Measurements from ENCODE around the gene NMB.
"Not testable (repeated sequence)": the region's sequence is repeated elsewhere in the genome, so short reads cannot be mapped to it uniquely, and the experiment has no call there.

Gene NMB

DNA sequence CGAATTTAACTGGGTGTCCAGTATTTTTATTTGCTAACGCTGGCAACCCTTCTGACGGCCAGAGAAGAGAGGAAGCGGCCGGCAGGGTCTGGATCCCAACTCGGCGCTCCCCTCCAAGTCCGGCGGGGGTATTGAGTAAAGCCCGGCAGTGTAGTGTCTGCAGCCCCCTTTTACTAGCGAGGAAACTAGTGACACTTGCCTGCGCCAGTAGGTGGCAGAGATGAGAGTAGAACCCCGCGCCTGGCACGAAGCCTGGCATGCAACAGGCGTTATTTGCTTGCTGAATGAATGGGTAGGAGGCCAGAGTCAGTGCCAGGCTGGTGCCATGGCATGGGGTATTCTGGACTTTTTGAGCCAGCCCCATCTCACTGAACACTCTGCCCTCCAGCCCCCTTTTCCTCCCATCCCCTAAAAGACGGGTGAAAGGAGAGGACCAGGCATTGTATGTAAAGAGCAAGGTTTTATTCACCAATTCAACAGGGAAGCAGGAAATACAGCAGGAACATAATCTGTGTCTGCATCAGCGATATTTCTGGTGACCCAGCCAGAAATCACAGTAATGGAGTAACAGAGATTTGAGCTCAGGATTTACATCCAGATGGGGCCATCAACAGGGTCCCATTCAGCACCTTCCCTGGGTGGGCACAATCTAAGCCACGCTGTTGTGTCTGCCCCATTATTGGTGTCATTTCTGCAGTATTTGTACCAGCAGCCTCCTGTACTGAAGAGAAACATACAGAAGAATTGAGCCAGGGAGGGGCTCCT lies 3.1 kb downstream of the NMB start:
- DNase-seq, result peak; percentile 79 to 82

- DNase-seq, result peak; percentile 93 to 96
Measured at GRCh38 chr15:84653910-84654688, 3.9 kb downstream of the NMB start, which contains the start of gene WDR73. Gene WDR73, minus strand, starts transcription at chr15:84654283. Its CDS starts 9 bp downstream, at chr15:84654274.

DNA sequence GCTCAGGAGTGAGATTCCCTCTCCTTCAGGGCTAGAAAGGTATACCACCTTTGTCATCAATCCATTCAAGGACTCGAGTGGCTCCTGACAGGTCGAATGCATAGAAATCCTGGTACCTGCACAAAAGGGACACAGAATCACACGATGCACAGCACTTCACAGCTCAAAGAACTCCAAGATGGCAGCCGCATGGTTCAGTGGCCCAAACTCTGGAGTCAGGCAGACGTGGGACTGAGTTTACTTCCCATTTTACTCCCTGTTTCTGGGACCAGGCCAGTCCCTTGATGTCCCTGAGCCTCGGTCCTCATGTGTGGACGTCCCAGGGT lies 4.5 kb downstream of the NMB start:
- DNase-seq, result no peak

GRCh38 chr15:84649706-84650105 lies 8.3 kb downstream of the NMB start:
- DNase-seq, result no peak

DNA sequence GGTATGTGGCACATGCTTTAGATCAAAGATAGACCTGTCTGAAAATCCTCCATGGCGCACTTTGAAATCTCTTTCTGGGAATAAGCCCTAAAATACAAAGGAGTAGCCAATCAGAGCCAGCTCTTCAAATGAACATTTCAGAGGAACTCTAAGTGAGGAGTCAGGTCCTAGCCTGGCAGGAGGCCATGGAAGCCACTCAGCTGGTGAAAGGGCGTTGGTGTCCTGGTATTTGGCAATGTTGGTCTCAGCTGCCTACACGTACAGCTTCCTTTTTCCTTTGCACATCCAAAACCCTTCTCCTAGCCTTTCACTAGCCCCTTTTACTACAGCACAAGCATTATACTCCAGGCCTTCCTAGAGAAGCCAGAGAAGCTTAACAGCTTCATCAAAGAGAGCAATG lies 9.5 kb downstream of the NMB start:
- no peak for DNase-seq

DNA sequence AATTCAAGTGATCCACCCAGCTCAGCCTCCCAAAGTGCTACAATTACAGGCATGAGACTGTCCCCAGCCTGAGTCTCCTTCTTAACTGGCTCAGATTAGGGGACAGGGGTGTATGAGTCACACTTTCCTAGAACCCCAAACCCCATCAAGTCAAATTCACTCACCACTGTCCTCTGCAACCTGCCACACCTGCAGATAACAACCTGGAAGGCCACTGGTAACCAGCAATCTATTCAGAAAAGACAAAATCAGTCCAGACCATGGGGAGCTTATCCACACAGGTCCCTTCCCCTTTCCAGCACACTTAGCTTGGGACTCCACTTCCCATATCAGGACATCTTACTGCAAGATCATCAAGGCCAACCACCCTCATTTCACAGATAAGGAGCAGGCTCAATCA lies 10.3 kb downstream of the NMB start:
- no peak for DNase-seq

DNA sequence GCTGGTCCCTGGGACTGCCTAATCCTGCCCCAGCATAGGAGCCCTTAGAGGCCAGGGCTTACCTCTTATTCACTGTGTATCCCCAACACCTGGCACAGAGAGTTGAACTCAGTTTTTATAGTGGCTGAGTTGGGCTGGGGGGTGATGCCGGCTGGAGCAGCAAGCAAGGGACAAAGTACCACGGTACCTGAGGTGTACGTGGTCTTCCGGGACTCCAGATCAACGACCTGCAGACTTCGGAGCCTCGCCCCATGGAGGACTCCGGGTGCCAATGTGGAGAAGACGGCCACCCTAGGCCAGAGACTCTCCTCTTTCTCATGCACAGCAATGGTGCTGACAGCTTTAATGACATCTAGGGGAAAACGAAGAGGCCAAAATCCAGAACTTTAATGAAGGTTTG lies 12.0 kb downstream of the NMB start:
- DNase-seq, result no peak

GRCh38 chr15:84645496-84645895 lies 12.5 kb downstream of the NMB start:
- no peak for DNase-seq

DNA sequence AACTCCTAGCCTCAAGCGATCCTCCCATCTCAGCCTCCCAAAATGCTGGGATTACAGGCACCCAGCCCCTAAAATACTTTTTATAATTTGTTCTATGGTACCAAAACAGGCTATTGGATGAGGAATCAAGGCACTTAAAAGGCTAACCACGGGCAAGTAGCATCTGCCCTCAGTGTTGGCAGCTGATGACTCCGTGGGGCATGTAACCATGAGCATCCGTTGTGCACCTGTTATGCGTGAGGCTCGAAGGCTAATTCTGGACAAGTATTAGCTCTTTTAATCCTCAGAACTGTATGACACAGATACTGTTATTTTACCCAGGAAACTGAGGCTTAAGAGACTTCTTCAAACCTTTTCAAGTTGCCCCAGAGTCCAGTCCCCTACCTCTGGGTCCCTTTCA lies 14.2 kb downstream of the NMB start:
- no peak for DNase-seq

DNA sequence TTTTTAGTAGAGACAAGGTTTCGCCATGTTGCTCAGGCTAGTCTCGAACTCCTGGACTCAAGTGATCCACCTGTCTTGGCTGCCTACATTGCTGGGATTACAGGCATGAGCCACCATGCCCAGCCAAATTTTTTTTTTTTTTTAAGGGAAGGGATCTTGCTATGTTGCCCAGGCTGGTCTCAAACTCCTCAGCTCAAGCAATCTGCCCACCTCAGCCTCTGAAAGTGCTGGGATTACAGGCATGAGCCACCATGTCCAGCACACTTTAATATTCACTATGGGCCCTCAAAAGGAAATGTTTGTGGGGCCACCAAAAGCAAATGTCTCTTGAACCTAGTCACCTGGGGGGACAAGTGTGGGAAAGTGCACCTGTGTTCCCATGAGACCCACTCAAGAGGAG lies 15.4 kb downstream of the NMB start:
- not testable (repeated sequence) for DNase-seq

DNA sequence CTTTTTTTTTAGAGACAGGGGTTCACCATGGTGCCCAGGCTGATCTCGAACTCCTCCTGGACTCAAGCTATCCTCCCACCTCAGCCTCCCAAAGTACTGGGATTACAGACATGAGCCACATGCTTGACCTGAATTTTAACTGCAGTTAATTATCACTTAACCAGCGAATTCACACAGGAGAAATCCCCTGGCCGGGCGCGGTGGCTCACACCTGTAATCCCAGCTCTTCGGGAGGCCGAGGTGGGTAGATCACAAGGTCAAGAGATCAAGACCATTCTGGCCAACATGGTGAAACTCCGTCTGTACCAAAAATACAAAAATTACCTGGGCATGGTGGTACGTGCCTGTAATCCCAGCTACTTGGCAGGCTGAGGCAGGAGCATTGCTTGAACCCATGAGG lies 16.1 kb downstream of the NMB start:
- not testable (repeated sequence) for DNase-seq

GRCh38 chr15:84638103-84638502 lies 19.9 kb downstream of the NMB start:
- peak in 1 of 2 donors; percentile 26 for DNase-seq

- DNase-seq, result peak in 1 of 2 donors; percentile 24
Measured at GRCh38 chr15:84634228-84634837, 23.7 kb downstream of the NMB start.

- peak; percentile 53 to 67 for DNase-seq
Measured at GRCh38 chr15:84633311-84634227, 24.4 kb downstream of the NMB start.

DNA sequence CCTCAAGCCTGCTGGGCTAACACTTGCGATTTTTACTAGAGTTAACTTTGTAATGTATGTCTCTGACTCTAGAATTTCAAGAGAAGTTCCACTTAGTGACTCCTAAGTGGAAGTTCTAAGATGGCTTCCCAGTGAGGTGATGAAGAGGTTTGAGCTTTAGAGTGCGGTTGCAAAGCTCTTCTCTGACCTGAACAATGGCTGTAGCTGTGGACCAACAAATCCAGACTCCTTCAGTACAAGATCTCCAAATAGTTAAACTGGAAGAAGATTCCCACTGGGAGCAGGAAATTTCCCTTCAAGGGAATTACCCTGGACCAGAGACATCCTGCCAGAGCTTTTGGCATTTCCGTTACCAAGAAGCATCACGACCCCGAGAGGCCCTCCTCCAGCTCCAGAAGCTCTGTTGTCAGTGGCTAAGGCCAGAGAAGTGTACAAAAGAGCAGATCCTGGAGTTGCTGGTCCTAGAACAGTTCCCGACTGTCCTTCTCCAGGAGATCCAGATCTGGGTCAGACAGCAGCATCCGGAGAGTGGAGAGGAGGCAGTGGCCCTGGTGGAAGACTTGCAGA lies 26.2 kb downstream of the NMB start:
- no peak for DNase-seq

GRCh38 chr15:84629033-84629432 lies 29.0 kb downstream of the NMB start:
- DNase-seq, result no peak

GRCh38 chr15:84625123-84625522 lies 32.9 kb downstream of the NMB start:
- DNase-seq, result no peak

- no peak for DNase-seq
Measured at GRCh38 chr15:84624359-84624758, 33.6 kb downstream of the NMB start.

DNA sequence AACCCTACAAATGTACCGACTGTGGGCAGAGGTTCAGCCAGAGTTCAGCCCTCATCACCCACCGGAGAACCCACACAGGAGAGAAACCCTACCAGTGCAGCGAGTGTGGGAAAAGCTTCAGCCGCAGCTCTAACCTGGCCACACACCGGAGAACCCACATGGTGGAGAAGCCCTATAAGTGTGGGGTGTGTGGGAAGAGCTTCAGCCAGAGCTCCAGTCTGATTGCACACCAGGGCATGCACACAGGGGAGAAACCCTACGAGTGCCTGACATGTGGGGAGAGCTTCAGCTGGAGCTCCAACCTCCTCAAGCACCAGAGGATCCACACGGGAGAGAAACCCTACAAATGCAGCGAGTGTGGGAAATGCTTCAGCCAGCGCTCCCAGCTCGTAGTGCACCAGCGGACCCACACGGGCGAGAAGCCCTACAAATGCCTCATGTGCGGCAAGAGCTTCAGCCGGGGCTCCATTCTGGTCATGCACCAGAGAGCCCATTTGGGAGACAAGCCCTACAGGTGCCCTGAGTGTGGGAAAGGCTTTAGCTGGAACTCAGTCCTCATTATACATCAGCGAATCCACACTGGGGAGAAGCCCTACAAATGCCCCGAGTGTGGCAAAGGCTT lies 36.5 kb downstream of the NMB start:
- no peak for DNase-seq

DNA sequence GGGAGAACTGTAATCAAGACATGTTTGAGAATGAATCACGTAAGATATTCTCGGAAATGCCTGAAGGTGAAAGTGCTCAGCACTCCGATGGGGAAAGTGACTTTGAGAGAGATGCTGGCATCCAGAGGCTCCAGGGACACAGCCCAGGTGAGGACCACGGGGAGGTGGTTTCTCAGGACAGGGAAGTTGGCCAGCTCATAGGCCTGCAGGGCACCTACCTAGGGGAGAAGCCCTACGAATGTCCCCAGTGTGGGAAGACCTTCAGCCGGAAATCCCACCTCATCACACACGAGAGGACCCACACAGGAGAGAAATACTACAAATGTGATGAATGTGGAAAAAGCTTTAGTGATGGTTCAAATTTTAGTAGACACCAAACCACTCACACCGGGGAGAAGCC lies 37.4 kb downstream of the NMB start:
- no peak for DNase-seq

GRCh38 chr15:84616235-84616634 lies 41.8 kb downstream of the NMB start:
- no peak for DNase-seq

- no peak for DNase-seq
Measured at GRCh38 chr15:84611631-84612030, 46.4 kb downstream of the NMB start.

Measured in CD4-positive, alpha-beta T cell treated with Interferon alpha-2 for 1 hour (primary cell).